Measurements from ENCODE around the gene LONRF2.

LONRF2 gene

DNA sequence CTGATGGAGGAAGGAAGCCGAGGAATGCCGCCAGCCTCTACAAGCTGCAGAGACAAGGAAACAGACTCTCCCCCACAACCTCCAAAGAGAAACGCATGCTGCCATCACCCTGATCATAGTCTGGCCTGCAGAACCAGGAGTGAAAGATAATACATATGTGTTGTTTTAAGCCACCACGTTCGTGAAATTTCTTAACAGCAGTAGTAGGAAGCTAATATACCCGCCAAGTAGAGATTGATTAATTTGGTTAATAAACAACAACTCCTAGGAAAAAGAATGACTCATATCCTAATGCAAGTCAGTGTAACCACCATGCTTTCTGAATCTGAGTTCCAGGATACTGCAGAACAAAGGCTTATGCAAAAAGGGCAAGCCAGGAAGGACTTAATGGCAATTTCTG is 36.6 kb downstream of the LONRF2 start:
- H3K27ac ChIP-seq: no peak overlapping the region

DNA sequence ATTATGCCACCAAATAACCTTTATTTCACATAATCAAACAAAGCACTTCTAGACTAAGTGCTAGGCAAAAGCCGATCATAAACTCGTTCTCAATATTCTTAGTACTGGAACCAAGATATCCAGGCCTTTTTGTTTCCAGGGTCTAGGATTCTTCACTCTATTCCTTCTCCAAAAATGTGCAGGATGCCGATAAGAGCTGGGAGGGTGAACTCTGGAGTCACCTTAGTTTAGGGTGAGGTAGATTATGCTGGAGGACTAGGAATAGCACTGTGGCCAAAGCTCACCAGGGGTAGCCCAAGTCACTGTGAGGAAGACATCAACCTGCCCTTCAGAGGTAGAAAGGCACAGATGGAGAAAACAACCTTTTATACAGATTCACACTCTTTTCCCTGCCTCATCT is 37.3 kb downstream of the LONRF2 start:
- H3K27ac ChIP-seq: no peak overlapping the region
- no peak for TF ChIP-seq CTCF (conservative IDR thresholded peaks at IDR 0.05)

More for the DNA sequence above, 36.6 kb downstream of the LONRF2 start:
- no peak for TF ChIP-seq CTCF (conservative IDR thresholded peaks at IDR 0.05)

- no peak for TF ChIP-seq CTCF (conservative IDR thresholded peaks at IDR 0.05)
- no peak overlapping the region for H3K27ac ChIP-seq
Observed at GRCh38 chr2:100283724-100284501, 38.4 kb downstream of the LONRF2 start.

DNA sequence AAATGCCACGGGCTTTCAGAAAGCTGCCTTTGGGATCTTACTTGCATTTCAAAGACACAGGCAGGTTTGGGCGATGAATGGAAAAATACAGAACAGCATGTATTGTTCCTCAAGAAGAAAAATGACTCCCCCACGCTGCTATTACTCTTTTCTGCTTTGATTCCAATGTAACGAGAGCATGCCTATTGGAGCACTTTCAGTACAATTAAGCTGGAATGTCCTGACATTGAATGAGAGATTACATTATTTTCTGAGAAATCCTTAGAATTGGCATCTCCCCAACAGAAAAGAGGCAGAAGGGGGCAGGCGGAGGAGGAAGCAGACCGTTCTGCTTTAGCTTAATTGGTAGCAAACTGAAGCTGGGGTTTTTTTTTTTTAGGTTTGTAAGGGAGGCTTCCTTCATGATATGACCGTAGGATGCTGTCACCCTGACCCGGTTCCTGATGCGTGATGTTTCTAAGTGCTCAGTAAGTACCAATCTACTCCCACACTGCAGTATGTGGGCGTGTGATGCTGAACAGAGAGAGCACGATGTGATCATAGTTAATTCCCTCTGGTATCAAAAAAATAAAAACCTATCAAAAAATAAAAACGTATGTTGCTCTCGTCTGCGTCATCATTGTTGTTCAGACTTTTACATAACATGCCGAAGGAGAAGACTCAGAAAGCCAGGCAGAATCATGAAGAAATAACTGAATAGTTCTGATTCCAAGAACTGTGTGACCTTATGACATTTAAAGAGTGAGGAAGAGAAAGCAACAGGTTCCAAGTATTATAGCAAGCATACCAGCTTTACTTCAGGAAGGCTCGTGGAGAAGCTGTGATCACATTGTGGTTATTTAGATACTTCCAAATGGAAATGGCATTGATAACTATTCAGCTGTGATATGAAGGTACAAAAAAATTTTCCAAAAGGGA is 40.5 kb downstream of the LONRF2 start:
- H3K27ac ChIP-seq: no peak overlapping the region
- no peak for TF ChIP-seq CTCF (conservative IDR thresholded peaks at IDR 0.05)

DNA sequence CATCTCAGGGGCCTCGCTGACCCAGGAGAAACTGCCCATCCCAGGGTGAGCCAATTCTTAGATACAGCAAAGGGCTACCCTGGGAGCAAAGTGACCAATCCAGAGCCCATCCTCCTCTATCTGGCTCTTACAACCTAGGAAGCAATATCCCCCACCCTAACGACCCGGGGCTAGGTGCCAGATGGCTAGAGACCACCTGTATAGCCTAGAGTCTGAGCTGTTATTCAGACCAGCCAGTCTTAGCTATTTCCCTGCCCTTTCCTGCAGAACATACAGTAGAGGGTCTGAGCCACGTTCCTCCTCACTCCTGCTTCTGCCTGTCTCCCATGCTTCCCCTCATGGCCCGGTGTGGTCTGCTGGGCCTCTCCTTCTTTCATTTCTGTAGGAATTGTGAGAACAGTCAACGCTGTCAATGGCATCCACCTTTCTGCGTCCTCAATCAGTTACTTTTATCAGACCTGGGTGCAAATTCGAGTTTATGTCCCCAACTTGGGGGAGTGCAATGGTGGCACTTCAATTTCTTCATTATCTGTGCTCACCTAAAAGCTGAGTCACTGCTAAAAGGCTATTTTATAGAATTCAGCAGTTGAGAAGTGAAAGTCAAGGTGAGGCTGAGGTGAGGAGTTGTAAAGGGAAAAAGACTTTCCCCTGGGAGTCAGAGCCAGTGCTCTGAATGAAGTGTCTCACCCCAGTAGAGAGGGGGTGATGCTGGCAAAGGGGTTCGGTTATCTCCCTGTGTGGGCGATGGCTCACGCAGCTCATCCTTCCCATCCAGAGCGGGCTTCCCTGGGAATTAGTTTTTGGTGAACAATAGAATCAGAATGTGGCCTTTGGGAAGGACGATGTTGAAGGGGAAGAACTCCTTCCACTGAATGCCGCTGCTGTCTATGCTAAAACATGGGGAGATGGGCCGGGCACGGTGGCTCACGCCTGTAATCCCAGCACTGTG is 42.4 kb downstream of the LONRF2 start:
- no peak for TF ChIP-seq CTCF (conservative IDR thresholded peaks at IDR 0.05)

GRCh38 chr2:100278986-100279385 is 43.3 kb downstream of the LONRF2 start:
- no peak overlapping the region for H3K27ac ChIP-seq
- TF ChIP-seq CTCF (conservative IDR thresholded peaks at IDR 0.05): no peak

More for the DNA sequence above, 42.4 kb downstream of the LONRF2 start:
- H3K27ac ChIP-seq: no peak overlapping the region
